ENCODE results near the gene TET2.

TET2 gene

GRCh38 chr4:105182211-105182610 lies 35.5 kb downstream of the TET2 start:
- no peak for DNase-seq (ENCODE audit: low read depth, low spot score)

GRCh38 chr4:105184316-105184980 lies 37.8 kb downstream of the TET2 start:
- no peak for DNase-seq (ENCODE audit: low read depth, low spot score)

- no peak for DNase-seq (ENCODE audit: low read depth, low spot score)
Measured at GRCh38 chr4:105186701-105187161, 40.1 kb downstream of the TET2 start.

- DNase-seq (ENCODE audit: low read depth, low spot score) = no peak
Measured at GRCh38 chr4:105189855-105190650, 43.4 kb downstream of the TET2 start.

GRCh38 chr4:105191621-105192210 lies 45.0 kb downstream of the TET2 start:
- no peak for DNase-seq (ENCODE audit: low read depth, low spot score)

GRCh38 chr4:105192474-105192873 lies 45.8 kb downstream of the TET2 start:
- no peak for DNase-seq (ENCODE audit: low read depth, low spot score)

GRCh38 chr4:105192910-105193309 lies 46.2 kb downstream of the TET2 start:
- no peak for DNase-seq (ENCODE audit: low read depth, low spot score)

- DNase-seq (ENCODE audit: low read depth, low spot score) = no peak
Measured at GRCh38 chr4:105193536-105193935, 46.9 kb downstream of the TET2 start.

- no peak for DNase-seq (ENCODE audit: low read depth, low spot score)
Measured at GRCh38 chr4:105194328-105195231, 47.9 kb downstream of the TET2 start.

- no peak for DNase-seq (ENCODE audit: low read depth, low spot score)
Measured at GRCh38 chr4:105196523-105197145, 50.0 kb downstream of the TET2 start.

GRCh38 chr4:105197777-105198176 lies 51.1 kb downstream of the TET2 start:
- no peak for DNase-seq (ENCODE audit: low read depth, low spot score)

- no peak for DNase-seq (ENCODE audit: low read depth, low spot score)
Measured at GRCh38 chr4:105198541-105198940, 51.9 kb downstream of the TET2 start.

- no peak for DNase-seq (ENCODE audit: low read depth, low spot score)
Measured at GRCh38 chr4:105206214-105206613, 59.5 kb downstream of the TET2 start.

- DNase-seq (ENCODE audit: low read depth, low spot score) = no peak
Measured at GRCh38 chr4:105207386-105207785, 60.7 kb downstream of the TET2 start.

- no peak for DNase-seq (ENCODE audit: low read depth, low spot score)
Measured at GRCh38 chr4:105208561-105208960, 61.9 kb downstream of the TET2 start.

- no peak for DNase-seq (ENCODE audit: low read depth, low spot score)
Measured at GRCh38 chr4:105210916-105211315, 64.2 kb downstream of the TET2 start.

- DNase-seq (ENCODE audit: low read depth, low spot score) = no peak
Measured at GRCh38 chr4:105215609-105216313, 69.1 kb downstream of the TET2 start.

- no peak for DNase-seq (ENCODE audit: low read depth, low spot score)
Measured at GRCh38 chr4:105225500-105225899, 78.8 kb downstream of the TET2 start.

GRCh38 chr4:105227054-105227453 lies 80.4 kb downstream of the TET2 start:
- DNase-seq (ENCODE audit: low read depth, low spot score) = no peak

- no peak for DNase-seq (ENCODE audit: low read depth, low spot score)
Measured at GRCh38 chr4:105230287-105230686, 83.6 kb downstream of the TET2 start.

GRCh38 chr4:105232374-105232773 lies 85.7 kb downstream of the TET2 start:
- no peak for DNase-seq (ENCODE audit: low read depth, low spot score)
